Thymus (tissue), 14 donors: ENCODE measurements around the gene LRRC45. TPM values are rescaled to one million over a fixed set of nuclear protein-coding genes. Genes with fewer than 3 reads are reported as not detected.

ENCODE experiments used
- DNase-seq, 9 donors: peaks; one replicate each; pipeline ENCODE4 v3.0.0-alpha.2; 2013; ENCODE audit warnings: low spot score in 9 of 9, low read depth in 6 of 9, missing footprints in 1 of 9
- H3K27ac ChIP-seq, 2 donors: one replicate each; pipeline ENCODE4 v1.5.1; 2013; ENCODE audit warnings: control low read depth in 1 of 2, low read depth in 1 of 2, low read length in 1 of 2, mild to moderate bottlenecking in 1 of 2, moderate library complexity in 1 of 2
- H3K27me3 ChIP-seq, 2 donors: one replicate each; pipeline ENCODE4 v1.5.1; 2013; ENCODE audit warnings: low read length in 1 of 2; ENCODE audit not compliant: control insufficient read depth in 2 of 2, insufficient read depth in 1 of 2
- H3K36me3 ChIP-seq, 2 donors: one replicate each; pipeline ENCODE4 v1.5.1; 2013; ENCODE audit warnings: low read length in 1 of 2, mild to moderate bottlenecking in 1 of 2, moderate library complexity in 1 of 2; ENCODE audit not compliant: control insufficient read depth in 2 of 2, insufficient read depth in 2 of 2
- H3K4me1 ChIP-seq, 2 donors: one replicate each; pipeline ENCODE4 v1.5.1; 2013; ENCODE audit warnings: low read length in 2 of 2; ENCODE audit not compliant: control insufficient read depth in 2 of 2, insufficient read depth in 2 of 2
- H3K4me3 ChIP-seq, 2 donors: one replicate each; pipeline ENCODE4 v1.5.1; 2013; ENCODE audit warnings: low read length in 2 of 2, control low read depth in 1 of 2, mild to moderate bottlenecking in 1 of 2
- H3K9me3 ChIP-seq, 2 donors: one replicate each; pipeline ENCODE4 v1.5.1; 2013; ENCODE audit warnings: low read length in 1 of 2, mild to moderate bottlenecking in 1 of 2; ENCODE audit not compliant: control insufficient read depth in 2 of 2, insufficient read depth in 1 of 2
- WGBS: extraction: QIAGEN DNeasy Blood & Tissue Kit; methylation state at CpG from one replicate; pipeline ENCODE4 v1.1.7; 2013; 5-methylcytosine and 5-hydroxymethylcytosine counted together
- long read RNA-seq, 10 donors: transcript quantifications; one replicate each; lab custom pipeline, GENCODE V29; 2026
- polyA plus RNA-seq: library from polyadenylated mRNA; stranded (reverse); fragments of 200-250 nt; gene quantifications from one replicate; pipeline ENCODE4 v1.2.3, GENCODE V29; 2013
- total RNA-seq: library from RNA; stranded (reverse); fragments of 120-200 nt; gene quantifications from one replicate; pipeline ENCODE4 v1.2.4, GENCODE V29; 2013
- donor health status: healthy.

Gene LRRC45
- total RNA-seq: 15.2 TPM
- polyA plus RNA-seq: 20.7 TPM
- long read RNA-seq, donor 1: 0 reads
- long read RNA-seq, donor 2, transcript LRRC45-201 (17 exons, 2,701 nt): major isoform, 7 of 7 reads
- long read RNA-seq, donor 2, partial matches to known transcripts: 0 of 7 reads
- long read RNA-seq, donor 2, other reads (novel, unspliced or antisense): 0 of 7 reads
- long read RNA-seq, donor 3, partial matches to known transcripts: 0 of 4 reads
- long read RNA-seq, donor 3, other reads (novel, unspliced or antisense): 0 of 4 reads
- long read RNA-seq, donor 4: 0 reads
- long read RNA-seq, donor 5, partial matches to known transcripts: 0 of 1 reads
- long read RNA-seq, donor 5, other reads (novel, unspliced or antisense): 0 of 1 reads
- long read RNA-seq, donor 6: 0 reads
- long read RNA-seq, donor 7, partial matches to known transcripts: 0 of 46 reads
- long read RNA-seq, donor 7, other reads (novel, unspliced or antisense): 46 of 46 reads
- long read RNA-seq, donor 8: 0 reads
- long read RNA-seq, donor 9, partial matches to known transcripts: 0 of 2 reads
- long read RNA-seq, donor 9, other reads (novel, unspliced or antisense): 0 of 2 reads
- long read RNA-seq, donor 10: 0 reads

DNA sequence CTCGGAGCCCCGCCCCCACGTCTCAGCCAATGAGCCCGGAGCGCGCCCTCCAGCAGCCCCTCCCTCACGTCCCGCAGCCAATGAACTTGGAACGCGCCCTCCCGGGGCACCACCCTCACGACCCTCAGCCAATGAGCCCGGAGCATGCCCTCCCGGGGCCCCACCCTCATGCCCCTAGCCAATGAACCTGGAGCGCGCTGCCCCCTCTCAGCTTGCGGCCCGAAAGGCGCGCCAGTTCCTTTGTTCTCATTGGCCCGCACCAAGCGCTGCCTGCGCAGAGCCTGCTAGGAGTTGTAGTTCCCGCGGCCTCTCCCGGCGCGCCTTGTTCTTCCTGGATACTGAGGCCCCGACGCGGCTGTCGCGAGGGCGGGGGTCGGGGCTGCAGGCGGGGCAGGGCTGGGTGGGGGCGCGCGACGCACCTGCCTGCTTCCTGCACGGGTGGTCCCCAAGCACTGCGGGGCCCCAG is at the start of gene LRRC45:
TSS of gene LRRC45 (plus strand) at position 325 of the 466 bp plus-strand sequence. CDS start 339 bp downstream, outside the sequence.
- Histone ChIP-seq H3K27ac (peak within 1 kb of the TSS in 1 of 2 donors; percentile 43), H3K4me3 (peak within 1 kb of the TSS; percentile 75 to 84), H3K9me3 (no peaks in the 10 kb centered on the region), H3K4me1 (peaks cover 14 to 35% of the 10 kb centered on the region in 2 donors), H3K36me3 (peaks cover 21 to 22% of the 10 kb centered on the region in 2 donors), H3K27me3 (no peaks in the 10 kb centered on the region)
- under 1% methylated on average over 42 of the region's 42 CpGs for WGBS
- DNase-seq: peak; percentile 92 to 100 (median 98)

DNA sequence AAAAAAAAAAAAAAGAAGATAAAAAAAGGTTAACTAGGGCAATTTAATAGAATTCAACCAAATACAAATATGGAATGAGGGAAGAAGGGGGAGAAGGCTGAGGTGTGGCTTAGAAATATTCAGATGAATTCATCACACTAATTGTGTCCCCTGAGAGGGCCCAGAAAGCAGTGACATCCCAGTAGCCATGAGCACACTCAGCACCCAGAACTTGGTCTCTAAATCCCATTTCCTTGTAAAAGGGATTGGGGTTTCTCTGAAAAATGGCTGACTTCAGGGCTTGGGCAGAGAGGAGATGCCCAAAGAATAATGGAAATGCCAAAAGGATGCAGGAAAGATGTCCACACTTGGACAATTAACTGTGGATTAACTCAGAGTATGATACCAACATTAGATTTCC is 49.7 kb upstream of the LRRC45 start:
- H3K27ac ChIP-seq: no peak overlapping the region
- H3K27me3 ChIP-seq: peaks cover 5 to 15% of the 10 kb centered on the region in 2 donors
- peaks cover 0 to 21% of the 10 kb centered on the region in 2 donors for H3K9me3 ChIP-seq
- no peaks in the 10 kb centered on the region for H3K36me3 ChIP-seq
- no peak overlapping the region for H3K4me3 ChIP-seq
- no peak for DNase-seq
- peaks cover 11 to 28% of the 10 kb centered on the region in 2 donors for H3K4me1 ChIP-seq

DNA sequence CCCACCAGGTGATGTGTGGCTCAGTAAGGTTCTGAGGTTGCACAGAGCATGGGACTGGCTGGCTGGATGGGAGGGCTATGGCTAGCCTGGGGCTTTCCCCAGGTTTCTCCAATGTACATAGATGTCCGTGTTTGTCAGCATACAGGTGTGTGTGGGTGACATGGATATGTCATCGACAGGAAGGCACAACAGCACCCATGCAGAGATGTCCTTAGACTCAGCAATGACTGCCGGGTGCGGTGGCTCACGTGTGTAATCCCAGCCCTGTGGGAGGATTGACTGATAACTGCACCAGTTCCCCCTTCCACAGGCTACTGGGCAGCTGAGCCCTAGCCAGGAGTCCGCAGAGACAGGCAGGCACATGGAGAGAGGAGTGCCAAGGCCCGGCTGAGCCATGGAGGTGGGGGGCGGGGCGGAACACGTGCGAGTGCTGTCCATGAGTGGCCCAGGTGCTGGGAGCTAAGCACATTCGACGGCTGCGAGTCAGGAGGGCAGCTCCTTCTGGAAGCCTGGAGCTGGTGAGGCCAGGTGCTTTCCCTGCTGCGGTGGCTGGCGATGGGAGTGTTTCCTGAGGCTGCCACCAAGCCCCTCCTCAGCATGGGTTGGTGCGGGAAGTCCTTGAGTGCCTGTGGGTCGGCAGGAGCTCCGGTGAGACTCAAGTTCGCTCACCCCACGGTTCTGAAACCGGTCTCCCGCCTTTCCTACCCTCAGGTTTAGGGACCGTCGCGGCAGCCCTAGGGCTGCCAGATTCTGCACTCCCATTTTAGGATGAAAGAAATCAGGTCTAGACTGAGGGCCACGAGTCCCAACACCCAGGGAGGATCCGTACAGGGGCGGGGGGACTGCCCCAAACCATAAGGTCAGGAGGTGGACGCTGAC is 46.5 kb upstream of the LRRC45 start:
- Histone ChIP-seq H3K27ac (peak overlapping the region in 1 of 2 donors; percentile 81), H3K4me3 (peak overlapping the region; percentile 69 to 92), H3K36me3 (peaks cover 0 to 6% of the 10 kb centered on the region in 2 donors), H3K27me3 (peaks cover 5 to 17% of the 10 kb centered on the region in 2 donors), H3K9me3 (peaks cover 0 to 21% of the 10 kb centered on the region in 2 donors), H3K4me1 (peaks cover 11 to 34% of the 10 kb centered on the region in 2 donors)
- DNase-seq: no peak
- 28% methylated on average over 30 of the region's 30 CpGs for WGBS

DNA sequence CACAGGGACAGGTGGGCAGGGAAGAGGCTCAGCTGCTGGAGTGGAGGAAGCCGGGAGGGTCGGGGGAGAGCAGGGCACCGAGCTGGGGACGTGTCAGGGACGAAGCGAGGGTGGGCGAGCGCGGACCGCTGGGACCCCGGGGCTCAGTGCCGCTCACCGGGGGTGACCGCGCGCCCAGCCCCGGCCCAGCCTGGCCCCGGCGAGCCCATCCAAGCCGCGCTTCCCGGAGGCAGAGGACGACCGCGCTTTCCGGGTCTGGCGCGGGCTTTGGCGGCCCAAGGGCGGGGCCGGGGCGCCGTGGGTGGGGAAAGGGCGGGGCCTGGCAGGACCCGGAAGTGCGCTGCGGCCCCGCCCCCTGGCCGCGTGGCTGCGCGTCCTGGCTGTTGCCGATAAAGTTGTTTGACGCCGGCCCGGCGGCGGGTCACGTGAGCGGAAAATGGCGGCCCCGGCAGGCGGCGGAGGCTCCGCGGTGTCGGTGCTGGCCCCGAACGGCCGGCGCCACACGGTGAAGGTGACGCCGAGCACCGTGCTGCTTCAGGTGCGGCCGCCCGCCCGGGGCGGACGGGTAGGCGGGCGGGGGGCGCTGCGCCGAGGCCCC is 45.8 kb upstream of the LRRC45 start, which contains the start of gene ASPSCR1:
TSS of gene ASPSCR1 (plus strand) at position 419 of the 598 bp plus-strand sequence. CDS start at position 437, 18 bp downstream.
- Histone ChIP-seq H3K27ac (peak within 1 kb of the TSS in 1 of 2 donors; percentile 94), H3K4me1 (peaks cover 11 to 34% of the 10 kb centered on the region in 2 donors), H3K36me3 (peaks cover 0 to 8% of the 10 kb centered on the region in 2 donors), H3K27me3 (peaks cover 5 to 15% of the 10 kb centered on the region in 2 donors), H3K4me3 (peak within 1 kb of the TSS; percentile 77 to 92), H3K9me3 (peaks cover 0 to 21% of the 10 kb centered on the region in 2 donors)
- DNase-seq: peak; percentile 70 to 94 (median 88)
- under 1% methylated on average over 76 of the region's 76 CpGs for WGBS

DNA sequence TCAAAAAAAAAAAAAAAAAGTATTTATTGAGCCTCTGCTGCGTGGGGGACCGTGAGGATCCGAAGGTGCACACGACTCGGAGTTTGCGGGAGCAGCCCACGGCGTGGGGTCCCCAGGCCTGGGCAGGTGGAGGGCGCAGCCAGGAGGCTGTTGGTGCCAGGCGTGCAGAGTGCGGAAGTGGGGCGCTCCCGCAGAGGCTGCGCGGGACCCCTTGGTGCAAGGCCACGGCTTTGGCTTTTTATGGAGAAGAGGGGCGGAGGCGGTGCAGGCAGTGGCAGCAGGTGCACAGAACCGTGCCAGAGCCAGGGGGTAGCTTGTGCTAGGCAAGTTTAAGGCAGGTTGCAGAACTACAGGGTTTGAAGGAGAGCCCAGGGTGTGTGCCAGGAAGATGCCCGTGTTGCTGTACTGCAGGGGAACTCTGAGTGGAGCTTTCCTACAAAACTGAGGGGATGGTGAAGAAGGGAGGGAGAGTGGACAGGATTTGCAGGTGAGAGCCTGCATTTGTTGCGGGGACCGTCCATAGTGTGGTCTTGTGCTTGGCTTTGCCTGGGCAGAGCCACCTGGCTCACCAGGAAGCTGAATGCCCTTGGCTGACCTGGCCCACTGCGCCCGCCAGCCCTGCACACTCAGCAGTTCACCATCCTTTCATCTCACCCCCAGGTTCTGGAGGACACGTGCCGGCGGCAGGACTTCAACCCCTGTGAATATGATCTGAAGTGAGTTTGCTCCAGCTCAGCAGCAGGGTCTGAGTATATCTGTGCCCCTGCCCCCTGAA is 44.4 kb upstream of the LRRC45 start:
- Histone ChIP-seq H3K9me3 (peaks cover 0 to 9% of the 10 kb centered on the region in 2 donors), H3K4me1 (peaks cover 11 to 34% of the 10 kb centered on the region in 2 donors), H3K27me3 (peaks cover 5 to 15% of the 10 kb centered on the region in 2 donors), H3K4me3 (no peak overlapping the region), H3K36me3 (peaks cover 2 to 18% of the 10 kb centered on the region in 2 donors), H3K27ac (no peak overlapping the region)
- no peak for DNase-seq
- 96% methylated on average over 27 of the region's 27 CpGs for WGBS

DNA sequence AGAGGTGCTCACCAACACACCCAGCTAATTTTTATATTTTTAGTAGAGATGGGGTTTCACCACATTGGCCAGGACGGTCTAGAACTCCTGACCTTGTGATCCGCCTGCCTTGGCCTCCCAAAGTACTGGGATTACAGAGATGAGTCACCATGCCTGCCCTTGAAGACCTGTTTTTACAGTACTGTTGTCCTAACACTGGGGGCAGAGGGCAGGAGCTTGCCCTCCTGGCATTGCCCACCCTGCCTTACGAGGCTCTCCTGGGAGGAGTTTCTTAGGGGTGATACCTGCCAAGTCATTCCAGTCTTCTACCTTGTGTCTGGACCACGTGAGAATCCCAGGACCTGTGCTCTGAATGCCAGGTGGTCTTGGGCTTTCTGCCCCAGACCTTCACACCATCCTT is 43.0 kb upstream of the LRRC45 start:
- H3K27ac ChIP-seq: no peak overlapping the region

DNA sequence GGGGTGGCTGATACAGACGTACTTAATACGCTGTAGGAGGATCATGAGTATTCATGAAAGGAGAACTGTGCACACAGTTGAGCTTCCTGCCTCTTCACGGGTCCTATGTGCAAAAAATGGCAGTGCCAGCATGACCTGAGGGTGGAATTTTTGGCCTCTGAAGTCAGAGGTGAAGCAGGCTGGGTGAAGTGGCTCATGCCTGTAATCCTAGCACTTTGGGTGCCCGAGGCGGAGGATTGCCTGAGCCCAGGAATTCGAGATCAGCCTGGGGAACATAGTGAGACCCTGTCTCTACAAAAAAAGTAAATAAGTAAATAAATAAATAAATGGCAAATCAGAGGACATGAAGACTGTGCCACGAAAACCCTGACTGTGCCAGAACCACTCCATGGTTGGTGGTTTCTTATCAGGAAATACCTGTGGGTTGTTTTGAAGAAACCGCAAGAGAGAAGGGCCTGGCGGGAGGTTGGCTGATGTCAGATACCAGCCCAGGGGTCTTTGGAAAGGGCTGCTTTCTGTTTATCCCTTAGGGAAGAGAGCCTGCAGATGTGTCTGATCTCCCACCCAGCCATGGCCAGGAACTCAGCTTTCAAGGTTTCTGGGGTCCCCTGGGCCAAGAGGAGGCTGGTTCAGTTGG is 42.3 kb upstream of the LRRC45 start:
- 28% methylated on average over 9 of the region's 9 CpGs for WGBS
- Histone ChIP-seq H3K9me3 (peaks cover 1 to 3% of the 10 kb centered on the region in 2 donors), H3K27me3 (peaks cover 4 to 6% of the 10 kb centered on the region in 2 donors), H3K36me3 (peaks cover 21 to 39% of the 10 kb centered on the region in 2 donors), H3K4me1 (peaks cover 11 to 34% of the 10 kb centered on the region in 2 donors), H3K27ac (no peak overlapping the region), H3K4me3 (no peak overlapping the region)
- no peak for DNase-seq

More for the DNA sequence above, 43.0 kb upstream of the LRRC45 start:
- DNase-seq: no peak
- 97% methylated on average over 4 of the region's 4 CpGs for WGBS
- Histone ChIP-seq H3K4me1 (peaks cover 11 to 34% of the 10 kb centered on the region in 2 donors), H3K9me3 (peaks cover 1 to 3% of the 10 kb centered on the region in 2 donors), H3K36me3 (peaks cover 14 to 32% of the 10 kb centered on the region in 2 donors), H3K4me3 (no peak overlapping the region), H3K27me3 (peaks cover 5 to 13% of the 10 kb centered on the region in 2 donors)
